ENCODE results near the gene PRELID3B. TPM values are rescaled to one million over a fixed set of nuclear protein-coding genes. Genes with fewer than 3 reads are reported as not detected.

The PRELID3B gene
- total RNA-seq, 1 donor from 2014 or later: 37.6 TPM

GRCh38 chr20:59032023-59032712, 10.4 kb downstream of the PRELID3B start, which contains the start of gene ATP5F1E:
Gene ATP5F1E, minus strand, starts transcription at chr20:59032335. Its CDS starts 84 bp downstream, at chr20:59032251.
- peak; percentile 98 for DNase-seq
- peak; percentile 100 for ATAC-seq (ENCODE audit: poor library complexity)
- intact Hi-C loops (cut with DNase I): no loop called here

GRCh38 chr20:59031564-59032022, 11.0 kb downstream of the PRELID3B start:
- ATAC-seq (ENCODE audit: poor library complexity) (no peak), DNase-seq (no peak)
- intact Hi-C loops (cut with DNase I): no loop called here

GRCh38 chr20:59030911-59031563, 11.5 kb downstream of the PRELID3B start:
- intact Hi-C loops (cut with DNase I): no loop called here
- no peak for DNase-seq
- no peak for ATAC-seq (ENCODE audit: poor library complexity)

GRCh38 chr20:59028812-59029211, 13.8 kb downstream of the PRELID3B start:
- DNase-seq (no peak), ATAC-seq (ENCODE audit: poor library complexity) (no peak)
- intact Hi-C loops (cut with DNase I): no loop called here

GRCh38 chr20:59027741-59028320, 14.8 kb downstream of the PRELID3B start:
- intact Hi-C loops (cut with DNase I): no loop called here
- no peak for ATAC-seq (ENCODE audit: poor library complexity)
- no peak for DNase-seq

GRCh38 chr20:59026904-59027740, 15.5 kb downstream of the PRELID3B start:
- ATAC-seq (ENCODE audit: poor library complexity): no peak
- intact Hi-C loops (cut with DNase I): no loop called here
- DNase-seq: no peak

- no peak for ATAC-seq (ENCODE audit: poor library complexity)
- DNase-seq: no peak
- intact Hi-C loops (cut with DNase I): no loop called here
Observed at GRCh38 chr20:59025511-59025910, 17.1 kb downstream of the PRELID3B start.

- intact Hi-C loops (cut with DNase I): no loop called here
- no peak for DNase-seq
- ATAC-seq (ENCODE audit: poor library complexity): peak; percentile 42
Observed at GRCh38 chr20:59025086-59025485, 17.5 kb downstream of the PRELID3B start.

- peak; percentile 14 for ATAC-seq (ENCODE audit: poor library complexity)
- no peak for DNase-seq
- intact Hi-C loops (cut with DNase I): no loop called here
Observed at GRCh38 chr20:59024111-59024530, 18.5 kb downstream of the PRELID3B start.

- intact Hi-C loops (cut with DNase I): no loop called here
- DNase-seq (no peak), ATAC-seq (ENCODE audit: poor library complexity) (no peak)
Observed at GRCh38 chr20:59023616-59024015, 19.0 kb downstream of the PRELID3B start.

- intact Hi-C loops (cut with DNase I): no loop called here
- ATAC-seq (ENCODE audit: poor library complexity): no peak
- no peak for DNase-seq
Observed at GRCh38 chr20:59022754-59023153, 19.8 kb downstream of the PRELID3B start.

- intact Hi-C loops (cut with DNase I): no loop called here
- DNase-seq (no peak), ATAC-seq (ENCODE audit: poor library complexity) (no peak)
Observed at GRCh38 chr20:59020938-59021551, 21.5 kb downstream of the PRELID3B start.

GRCh38 chr20:59019217-59019616, 23.4 kb downstream of the PRELID3B start, which contains the start of gene TUBB1:
Gene TUBB1, plus strand, starts transcription at chr20:59019429. Its CDS starts 94 bp downstream, at chr20:59019523.
- ATAC-seq (ENCODE audit: poor library complexity) (no peak), DNase-seq (no peak)
- intact Hi-C loops (cut with DNase I): no loop called here

GRCh38 chr20:59018817-59019216, 23.8 kb downstream of the PRELID3B start:
- intact Hi-C loops (cut with DNase I): no loop called here
- DNase-seq (no peak), ATAC-seq (ENCODE audit: poor library complexity) (no peak)

GRCh38 chr20:59017493-59018231, 24.9 kb downstream of the PRELID3B start:
- intact Hi-C loops (cut with DNase I): no loop called here
- ATAC-seq (ENCODE audit: poor library complexity): peak; percentile 8
- no peak for DNase-seq

GRCh38 chr20:59016795-59017492, 25.6 kb downstream of the PRELID3B start:
- no peak for DNase-seq
- peak; percentile 61 for ATAC-seq (ENCODE audit: poor library complexity)
- intact Hi-C loops (cut with DNase I): no loop called here
